Measurements from ENCODE around the gene TCL1B. TPM values are rescaled to one million over a fixed set of nuclear protein-coding genes. Genes with fewer than 3 reads are reported as not detected.

TCL1B gene
- polyA plus RNA-seq, 3 donors = not detected

- TF ChIP-seq CTCF (IDR thresholded peaks at IDR 0.05) = no peak
- Mint-ChIP-seq H3K27me3 (ENCODE audit: low read depth in 3 of 3) (peaks cover 6 to 12% (median 12%) of the 10 kb centered on the region in 3 donors), H3K36me3 (no peaks in the 10 kb centered on the region), H3K4me3 (no peak overlapping the region), H3K27ac (no peak overlapping the region), H3K4me1 (no peaks in the 10 kb centered on the region), H3K9me3 (peaks cover 0 to 2% (median 1%) of the 10 kb centered on the region in 7 donors)
- no peak for DNase-seq
- Histone ChIP-seq H3K4me1 (ENCODE audit: control insufficient read depth in 1 of 2, insufficient read depth in 2 of 2, low read length in 2 of 2) (no peaks in the 10 kb centered on the region), H3K9me3 (replicated peaks in 1 of 2; ENCODE audit: control insufficient read depth in 1 of 2, insufficient read depth in 1 of 2, low read length in 2 of 2) (no peaks in the 10 kb centered on the region), H3K27ac (ENCODE audit: low read depth in 1 of 2, low read length in 2 of 2) (no peak overlapping the region), H3K4me3 (replicated peaks in 1 of 3; ENCODE audit: low read depth in 2 of 3, low read length in 3 of 3) (no peak overlapping the region), H3K27me3 (ENCODE audit: control insufficient read depth in 2 of 2, insufficient read depth in 2 of 2, low read length in 2 of 2) (no peaks in the 10 kb centered on the region), H2AFZ (ENCODE audit: insufficient read depth, low read depth, low read length, poor library complexity, severe bottlenecking) (no peak overlapping the region), H3K4me2 (replicated peaks; ENCODE audit: extremely low read depth, low read length, poor library complexity, severe bottlenecking) (no peak overlapping the region), H3K36me3 (replicated peaks in 1 of 2; ENCODE audit: control insufficient read depth in 1 of 2, insufficient read depth in 2 of 2, low read length in 2 of 2) (no peaks in the 10 kb centered on the region), H4K20me1 (ENCODE audit: insufficient read depth, low read length) (no peaks in the 10 kb centered on the region), H3K9ac (ENCODE audit: insufficient read depth, low read length, poor library complexity, severe bottlenecking) (no peak overlapping the region), H3K79me2 (ENCODE audit: insufficient read depth, low read length) (no peaks in the 10 kb centered on the region)
- intact Hi-C loops (cut with micrococcal nuclease) = no loop called here
- 100% methylated on average over 1 of the region's 5 CpGs for WGBS (ENCODE audit: insufficient coverage)
Observed at GRCh38 chr14:95730126-95730525, 43.9 kb downstream of the TCL1B start.

GRCh38 chr14:95733212-95733611 is 47.0 kb downstream of the TCL1B start:
- intact Hi-C loops (cut with micrococcal nuclease) = no loop called here
- no peak overlapping the region for H3K4me3 ChIP-seq (replicated peaks in 1 of 3; ENCODE audit: low read depth in 2 of 3, low read length in 3 of 3)
- H3K4me2 ChIP-seq (replicated peaks; ENCODE audit: extremely low read depth, low read length, poor library complexity, severe bottlenecking) = no peak overlapping the region
- no peak for TF ChIP-seq CTCF (IDR thresholded peaks at IDR 0.05)
- Mint-ChIP-seq H3K27ac (no peak overlapping the region), H3K27me3 (ENCODE audit: low read depth in 3 of 3) (peaks cover 8 to 10% (median 8%) of the 10 kb centered on the region in 3 donors), H3K4me3 (no peak overlapping the region), H3K4me1 (no peaks in the 10 kb centered on the region), H3K9me3 (no peaks in the 10 kb centered on the region), H3K36me3 (no peaks in the 10 kb centered on the region)
- H3K79me2 ChIP-seq (ENCODE audit: insufficient read depth, low read length) = no peaks in the 10 kb centered on the region
- no peaks in the 10 kb centered on the region for H3K27me3 ChIP-seq (ENCODE audit: control insufficient read depth in 2 of 2, insufficient read depth in 2 of 2, low read length in 2 of 2)
- DNase-seq = no peak
- H3K36me3 ChIP-seq (replicated peaks in 1 of 2; ENCODE audit: control insufficient read depth in 1 of 2, insufficient read depth in 2 of 2, low read length in 2 of 2) = no peaks in the 10 kb centered on the region
- no peaks in the 10 kb centered on the region for H3K4me1 ChIP-seq (ENCODE audit: control insufficient read depth in 1 of 2, insufficient read depth in 2 of 2, low read length in 2 of 2)
- H3K9ac ChIP-seq (ENCODE audit: insufficient read depth, low read length, poor library complexity, severe bottlenecking) = no peak overlapping the region
- H2AFZ ChIP-seq (ENCODE audit: insufficient read depth, low read depth, low read length, poor library complexity, severe bottlenecking) = no peak overlapping the region
- H3K9me3 ChIP-seq (replicated peaks in 1 of 2; ENCODE audit: control insufficient read depth in 1 of 2, insufficient read depth in 1 of 2, low read length in 2 of 2) = no peaks in the 10 kb centered on the region
- H4K20me1 ChIP-seq (ENCODE audit: insufficient read depth, low read length) = no peaks in the 10 kb centered on the region
- WGBS (ENCODE audit: insufficient coverage) = no CpG with 5 or more reads among the region's 1 CpG
- H3K27ac ChIP-seq (ENCODE audit: low read depth in 1 of 2, low read length in 2 of 2) = no peak overlapping the region

All from CD14-positive monocyte (primary cell).